Measurements from ENCODE around the gene GJC2.

The GJC2 gene

DNA sequence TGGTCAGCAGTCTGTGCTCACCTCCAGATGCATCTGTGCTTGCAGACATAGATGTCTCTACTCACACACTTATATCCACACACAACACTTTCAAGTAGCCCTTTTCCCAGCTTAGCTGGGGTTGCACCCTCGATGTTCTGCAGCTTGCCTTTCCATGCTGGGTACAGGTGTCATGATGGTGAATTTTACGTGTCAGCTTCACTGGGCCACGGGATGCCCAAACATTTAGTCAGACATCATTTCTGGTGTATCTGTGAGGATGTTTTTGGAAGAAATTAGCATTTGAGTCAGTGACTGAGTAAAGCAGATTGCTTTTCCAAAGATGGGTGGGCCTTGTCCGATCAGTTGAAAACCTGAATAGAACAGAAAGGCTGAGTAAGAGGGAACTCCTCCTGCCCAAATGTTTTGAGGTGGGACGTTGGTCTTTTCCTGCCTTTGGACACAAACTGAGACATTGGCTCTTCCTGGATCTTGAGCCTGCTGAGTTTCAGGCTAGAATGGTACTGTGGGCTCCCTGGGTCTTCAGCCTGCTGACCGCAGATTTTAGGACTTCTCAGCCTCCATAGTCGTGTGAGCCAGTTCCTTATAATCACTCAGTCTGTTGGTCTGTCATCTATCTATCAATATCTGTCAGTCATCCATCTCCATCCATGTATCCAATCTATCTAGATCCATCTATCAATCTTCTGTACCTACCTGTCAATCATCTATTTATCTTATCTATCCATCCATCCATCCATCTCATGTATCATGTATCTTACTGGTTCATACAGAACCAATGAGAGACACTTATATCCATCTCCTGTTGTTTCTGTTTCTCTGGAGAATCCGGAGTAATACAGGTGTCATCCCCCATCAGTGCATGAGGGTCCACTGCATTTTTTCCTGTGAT is 45.4 kb downstream of the GJC2 start:
- DNase-seq (ENCODE audit: low read depth) = no peak
- no peak for TF ChIP-seq MYC (IDR thresholded peaks at IDR 0.05; ENCODE audit: low read depth, low read length)
- TF ChIP-seq POLR2A (IDR thresholded peaks at IDR 0.05; ENCODE audit: extremely low read depth, insufficient read length) = no peak
- TF ChIP-seq, protein P1, sequence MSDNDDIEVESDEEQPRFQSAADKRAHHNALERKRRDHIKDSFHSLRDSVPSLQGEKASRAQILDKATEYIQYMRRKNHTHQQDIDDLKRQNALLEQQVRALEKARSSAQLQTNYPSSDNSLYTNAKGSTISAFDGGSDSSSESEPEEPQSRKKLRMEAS (IDR thresholded peaks at IDR 0.05; ENCODE audit: low read depth, low read length) = no peak
- TF ChIP-seq, protein P2, sequence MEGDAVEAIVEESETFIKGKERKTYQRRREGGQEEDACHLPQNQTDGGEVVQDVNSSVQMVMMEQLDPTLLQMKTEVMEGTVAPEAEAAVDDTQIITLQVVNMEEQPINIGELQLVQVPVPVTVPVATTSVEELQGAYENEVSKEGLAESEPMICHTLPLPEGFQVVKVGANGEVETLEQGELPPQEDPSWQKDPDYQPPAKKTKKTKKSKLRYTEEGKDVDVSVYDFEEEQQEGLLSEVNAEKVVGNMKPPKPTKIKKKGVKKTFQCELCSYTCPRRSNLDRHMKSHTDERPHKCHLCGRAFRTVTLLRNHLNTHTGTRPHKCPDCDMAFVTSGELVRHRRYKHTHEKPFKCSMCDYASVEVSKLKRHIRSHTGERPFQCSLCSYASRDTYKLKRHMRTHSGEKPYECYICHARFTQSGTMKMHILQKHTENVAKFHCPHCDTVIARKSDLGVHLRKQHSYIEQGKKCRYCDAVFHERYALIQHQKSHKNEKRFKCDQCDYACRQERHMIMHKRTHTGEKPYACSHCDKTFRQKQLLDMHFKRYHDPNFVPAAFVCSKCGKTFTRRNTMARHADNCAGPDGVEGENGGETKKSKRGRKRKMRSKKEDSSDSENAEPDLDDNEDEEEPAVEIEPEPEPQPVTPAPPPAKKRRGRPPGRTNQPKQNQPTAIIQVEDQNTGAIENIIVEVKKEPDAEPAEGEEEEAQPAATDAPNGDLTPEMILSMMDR (IDR thresholded peaks at IDR 0.05; ENCODE audit: low read depth, low read length) = no peak
- no peak overlapping the region for H3K4me3 ChIP-seq (ENCODE audit: low read depth, low read length)

- H3K4me3 ChIP-seq (ENCODE audit: low read depth, low read length) = no peak overlapping the region
- TF ChIP-seq POLR2A (IDR thresholded peaks at IDR 0.05; ENCODE audit: extremely low read depth, insufficient read length) = no peak
- TF ChIP-seq, protein P1 (IDR thresholded peaks at IDR 0.05; ENCODE audit: low read depth, low read length) = no peak
- DNase-seq (ENCODE audit: low read depth) = no peak
These were observed 47.9 kb downstream of the GJC2 start for GRCh38 chr1:228197555-228198147.

DNA sequence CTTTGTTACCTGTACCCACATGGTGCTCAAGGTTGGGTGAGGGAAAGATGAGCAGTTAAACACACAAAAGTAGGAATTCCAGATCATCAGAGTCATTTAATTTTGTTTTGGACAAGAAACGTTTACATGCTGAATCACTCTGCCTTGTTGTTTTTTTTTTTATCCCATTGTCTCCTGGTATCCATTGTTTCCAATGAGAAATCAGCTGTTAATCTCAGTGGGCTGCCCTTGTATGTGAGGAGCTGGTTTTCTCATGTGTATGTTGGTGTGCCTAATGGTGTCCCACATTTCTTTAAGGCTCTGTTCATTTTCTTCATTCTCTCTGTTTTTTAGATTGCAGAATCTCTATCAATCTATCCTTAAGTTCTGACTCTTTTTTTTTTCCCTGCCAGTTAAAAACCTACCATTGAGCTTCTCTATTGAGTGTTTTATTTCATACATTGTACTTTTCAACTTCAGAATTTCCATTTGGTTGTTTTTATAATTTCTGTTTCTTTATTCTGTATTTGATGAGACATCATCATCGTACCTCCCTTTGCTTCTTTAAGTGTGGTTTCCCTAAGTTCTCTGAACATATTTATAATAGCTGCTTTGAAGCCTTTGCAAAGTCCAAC is 49.4 kb downstream of the GJC2 start:
- TF ChIP-seq, protein P1 (IDR thresholded peaks at IDR 0.05; ENCODE audit: low read depth, low read length) = no peak
- no peak for TF ChIP-seq MYC (IDR thresholded peaks at IDR 0.05; ENCODE audit: low read depth, low read length)
- no peak for TF ChIP-seq POLR2A (IDR thresholded peaks at IDR 0.05; ENCODE audit: extremely low read depth, insufficient read length)
- TF ChIP-seq, protein P2 (IDR thresholded peaks at IDR 0.05; ENCODE audit: low read depth, low read length) = no peak
- DNase-seq (ENCODE audit: low read depth) = no peak
- H3K4me3 ChIP-seq (ENCODE audit: low read depth, low read length) = no peak overlapping the region

DNA sequence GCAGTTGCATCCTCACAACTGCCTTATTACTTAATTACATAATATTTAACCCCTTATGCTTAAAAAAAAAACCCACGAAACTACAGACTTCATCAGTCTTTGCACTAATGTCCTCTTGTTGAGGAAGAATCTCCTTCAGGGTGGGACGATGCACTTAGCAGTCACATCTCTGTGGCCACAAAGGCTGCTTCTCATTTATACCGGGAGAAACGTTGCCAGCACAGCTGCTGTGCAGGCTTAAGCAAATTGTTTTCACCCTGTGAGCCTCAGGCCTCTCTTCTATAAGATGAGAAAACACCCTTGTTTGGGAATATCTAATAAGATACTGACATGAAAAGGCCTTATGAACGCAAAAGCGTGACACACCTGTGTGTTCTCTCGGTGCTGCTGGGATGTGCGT is 55.2 kb downstream of the GJC2 start:
- no peak overlapping the region for H3K4me3 ChIP-seq (ENCODE audit: low read depth, low read length)
- TF ChIP-seq, protein P2 (IDR thresholded peaks at IDR 0.05; ENCODE audit: low read depth, low read length) = no peak
- TF ChIP-seq POLR2A (IDR thresholded peaks at IDR 0.05; ENCODE audit: extremely low read depth, insufficient read length) (no peak), MYC (IDR thresholded peaks at IDR 0.05; ENCODE audit: low read depth, low read length) (no peak)
- TF ChIP-seq, protein P1 (IDR thresholded peaks at IDR 0.05; ENCODE audit: low read depth, low read length) = no peak
- no peak for DNase-seq (ENCODE audit: low read depth)

GRCh38 chr1:228205526-228206436 is 56.1 kb downstream of the GJC2 start:
- H3K4me3 ChIP-seq (ENCODE audit: low read depth, low read length) = no peak overlapping the region
- TF ChIP-seq POLR2A (IDR thresholded peaks at IDR 0.05; ENCODE audit: extremely low read depth, insufficient read length) = no peak
- no peak for TF ChIP-seq MYC (IDR thresholded peaks at IDR 0.05; ENCODE audit: low read depth, low read length)
- TF ChIP-seq, protein P2 (IDR thresholded peaks at IDR 0.05; ENCODE audit: low read depth, low read length) = no peak
- TF ChIP-seq, protein P1 (IDR thresholded peaks at IDR 0.05; ENCODE audit: low read depth, low read length) = no peak
- DNase-seq (ENCODE audit: low read depth) = no peak

Data from NB4 (cell line).